ENCODE measurements around the gene SWI5. TPM values are rescaled to one million over a fixed set of nuclear protein-coding genes. Genes with fewer than 3 reads are reported as not detected.

The SWI5 gene
- total RNA-seq, 4 donors from 2014 or later, result 7.8 to 20.8 (median 20.8) TPM; not detected in 1

DNA sequence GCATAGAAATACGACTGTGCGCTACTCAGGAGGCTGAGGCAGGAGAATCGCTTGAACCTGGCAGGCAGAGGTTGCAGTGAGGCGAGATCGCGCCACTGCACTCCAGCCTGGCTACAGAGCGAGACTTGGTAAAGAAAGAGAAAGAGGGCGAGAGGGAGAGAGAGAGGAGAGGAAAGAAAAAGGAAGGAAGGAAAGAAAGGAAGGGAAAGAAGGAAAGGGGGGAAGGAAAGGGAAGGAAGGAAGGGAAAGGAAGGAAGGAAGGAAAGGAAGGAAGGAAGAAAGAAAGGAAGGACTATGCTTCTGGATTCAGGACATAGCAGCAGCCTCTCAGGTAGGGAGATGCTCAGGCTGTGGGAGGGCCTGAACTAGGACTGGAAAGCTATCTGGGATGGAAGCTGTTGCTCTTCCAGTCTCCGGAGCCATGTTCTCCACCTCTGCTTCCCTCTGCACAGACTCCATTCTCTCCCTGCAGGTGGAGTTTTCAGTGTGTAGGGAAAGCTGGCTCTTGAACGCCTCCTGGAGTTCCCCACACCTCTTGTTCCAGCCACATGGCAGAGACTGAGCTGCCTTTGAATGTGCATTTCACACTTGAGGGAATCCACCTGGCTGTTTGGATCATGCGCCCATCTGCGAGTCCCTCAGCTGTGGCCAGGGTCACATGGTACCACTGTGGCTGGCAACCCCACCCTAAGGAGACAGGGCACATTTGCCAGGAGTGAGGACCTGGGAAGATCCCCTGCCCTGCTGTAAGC is 9.1 kb downstream of the SWI5 start:
- WGBS, 2 donors (ENCODE audit: low coverage in 1 of 2), result 89 to 92% methylated on average over 10 to 12 of the region's 12 CpGs
- intact Hi-C loops (cut with DNase I; ENCODE audit: low total_unique reads) (loop anchor here (5.0 kb wide), 1 partner anchor 57 kb away; the partner anchor contains the start of gene SLC27A4), in situ Hi-C loops (cut with MboI; ENCODE audit: low pct_ligation_motif_present in 1 of 4, low pct_unique_long_range_greater_than_20kb in 1 of 4, low sequenced_read_pairs in 3 of 4) (no loop called here)
- Histone ChIP-seq H3K27me3 (no peaks in the 10 kb centered on the region), H3K4me3 (no peak overlapping the region), H3K4me1 (no peaks in the 10 kb centered on the region), H3K9me3 (no peaks in the 10 kb centered on the region), H3K36me3 (peaks cover 0 to 8% (median 0%) of the 10 kb centered on the region in 4 donors), H3K27ac (no peak overlapping the region)
- TF ChIP-seq POLR2AphosphoS5 (IDR thresholded peaks at IDR 0.05) (no peak), POLR2A (IDR thresholded peaks at IDR 0.05) (no peak), EP300 (IDR thresholded peaks at IDR 0.05; ENCODE audit: low read depth) (no peak)
- TF ChIP-seq, protein P1, sequence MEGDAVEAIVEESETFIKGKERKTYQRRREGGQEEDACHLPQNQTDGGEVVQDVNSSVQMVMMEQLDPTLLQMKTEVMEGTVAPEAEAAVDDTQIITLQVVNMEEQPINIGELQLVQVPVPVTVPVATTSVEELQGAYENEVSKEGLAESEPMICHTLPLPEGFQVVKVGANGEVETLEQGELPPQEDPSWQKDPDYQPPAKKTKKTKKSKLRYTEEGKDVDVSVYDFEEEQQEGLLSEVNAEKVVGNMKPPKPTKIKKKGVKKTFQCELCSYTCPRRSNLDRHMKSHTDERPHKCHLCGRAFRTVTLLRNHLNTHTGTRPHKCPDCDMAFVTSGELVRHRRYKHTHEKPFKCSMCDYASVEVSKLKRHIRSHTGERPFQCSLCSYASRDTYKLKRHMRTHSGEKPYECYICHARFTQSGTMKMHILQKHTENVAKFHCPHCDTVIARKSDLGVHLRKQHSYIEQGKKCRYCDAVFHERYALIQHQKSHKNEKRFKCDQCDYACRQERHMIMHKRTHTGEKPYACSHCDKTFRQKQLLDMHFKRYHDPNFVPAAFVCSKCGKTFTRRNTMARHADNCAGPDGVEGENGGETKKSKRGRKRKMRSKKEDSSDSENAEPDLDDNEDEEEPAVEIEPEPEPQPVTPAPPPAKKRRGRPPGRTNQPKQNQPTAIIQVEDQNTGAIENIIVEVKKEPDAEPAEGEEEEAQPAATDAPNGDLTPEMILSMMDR (IDR thresholded peaks at IDR 0.05), result no peak
- no peak for DNase-seq

DNA sequence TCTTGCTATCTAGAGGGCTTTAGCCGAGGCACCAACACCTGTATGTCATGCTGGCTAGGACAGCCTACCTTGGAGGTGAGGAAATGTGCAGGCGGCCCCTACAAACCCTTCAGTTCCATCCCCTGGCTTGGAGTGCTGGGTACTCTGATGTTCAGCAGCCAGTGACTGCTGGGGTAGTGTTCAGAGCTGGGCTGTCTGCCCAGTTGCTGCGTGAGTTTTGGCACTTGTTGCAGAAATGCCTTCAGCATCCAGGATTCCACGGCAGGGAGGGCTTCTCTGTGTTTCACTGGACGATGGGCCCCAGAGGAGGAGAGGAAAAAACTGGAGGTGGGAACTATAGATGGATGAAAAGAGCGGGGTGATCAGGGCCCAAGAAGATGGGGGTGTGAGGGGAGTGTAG is 10.4 kb downstream of the SWI5 start:
- H3K36me3 ChIP-seq, result peaks cover 0 to 8% (median 0%) of the 10 kb centered on the region in 4 donors
- no peak overlapping the region for H3K27ac ChIP-seq
- in situ Hi-C loops (cut with MboI; ENCODE audit: low pct_ligation_motif_present in 1 of 4, low pct_unique_long_range_greater_than_20kb in 1 of 4, low sequenced_read_pairs in 3 of 4) (no loop called here), intact Hi-C loops (cut with DNase I; ENCODE audit: low total_unique reads) (loop anchor here (5.0 kb wide), 1 partner anchor 56 kb away; the partner anchor contains the start of gene SLC27A4)
- H3K4me1 ChIP-seq, result no peaks in the 10 kb centered on the region
- H3K4me3 ChIP-seq, result no peak overlapping the region
- TF ChIP-seq POLR2AphosphoS5 (IDR thresholded peaks at IDR 0.05) (no peak), POLR2A (IDR thresholded peaks at IDR 0.05) (no peak), EP300 (IDR thresholded peaks at IDR 0.05; ENCODE audit: low read depth) (no peak)
- TF ChIP-seq, protein P1 (IDR thresholded peaks at IDR 0.05), result no peak
- H3K27me3 ChIP-seq, result no peaks in the 10 kb centered on the region
- no peak for DNase-seq
- H3K9me3 ChIP-seq, result no peaks in the 10 kb centered on the region
- 29 to 69% methylated on average over 1 to 6 of the region's 6 CpGs for WGBS, 2 donors (ENCODE audit: low coverage in 1 of 2)

DNA sequence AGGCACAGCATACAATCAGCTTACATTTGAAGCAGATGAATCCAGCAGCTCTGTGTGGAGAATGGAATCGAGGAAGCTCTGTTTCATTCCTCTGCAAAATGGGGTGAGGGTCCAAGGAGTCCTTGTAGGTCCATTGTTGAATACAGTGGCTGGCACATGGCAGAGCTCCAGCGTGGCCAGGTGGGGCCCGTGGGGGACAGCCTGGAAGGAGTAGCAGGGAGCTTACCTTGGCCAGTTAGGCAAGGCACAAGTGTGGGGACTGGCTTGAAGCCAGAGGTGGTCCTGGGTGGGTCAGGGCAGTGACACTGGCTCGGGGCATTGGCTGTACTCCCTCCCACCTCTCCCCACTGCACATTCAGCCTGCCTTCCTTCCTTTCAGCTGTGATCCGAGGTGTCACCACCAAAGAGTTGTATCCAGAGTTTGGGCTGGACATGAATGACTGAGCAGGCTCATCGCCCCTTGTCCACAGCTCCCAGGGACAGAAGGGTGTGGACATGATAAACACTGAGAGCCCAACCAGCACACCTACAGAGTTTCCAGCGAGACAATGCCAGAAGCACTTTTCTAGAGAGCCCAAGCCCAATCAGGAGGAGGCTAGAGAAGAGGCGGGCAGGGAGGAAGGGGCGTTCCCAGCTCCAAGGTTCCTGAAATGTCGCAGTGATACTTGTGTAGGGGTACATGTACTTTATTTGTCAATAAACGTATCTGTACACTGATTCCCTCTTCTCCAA is 12.4 kb downstream of the SWI5 start:
- Histone ChIP-seq H3K9me3 (no peaks in the 10 kb centered on the region), H3K27ac (no peak overlapping the region), H3K4me1 (no peaks in the 10 kb centered on the region), H3K36me3 (peaks cover 0 to 8% (median 0%) of the 10 kb centered on the region in 4 donors), H3K4me3 (no peak overlapping the region), H3K27me3 (no peaks in the 10 kb centered on the region)
- in situ Hi-C loops (cut with MboI; ENCODE audit: low pct_ligation_motif_present in 1 of 4, low pct_unique_long_range_greater_than_20kb in 1 of 4, low sequenced_read_pairs in 3 of 4), result no loop called here
- DNase-seq, result no peak
- whole genome bisulfite sequencing, 2 donors (ENCODE audit: low coverage in 1 of 2), result 81 to 89% methylated on average over 5 to 11 of the region's 11 CpGs
- TF ChIP-seq, protein P1 (IDR thresholded peaks at IDR 0.05), result no peak
- TF ChIP-seq EP300 (IDR thresholded peaks at IDR 0.05; ENCODE audit: low read depth) (no peak), POLR2AphosphoS5 (IDR thresholded peaks at IDR 0.05) (no peak), POLR2A (IDR thresholded peaks at IDR 0.05) (no peak)
- intact Hi-C loops (cut with DNase I; ENCODE audit: low total_unique reads), result loop anchor here (5.0 kb wide), 1 partner anchor 54 kb away; the partner anchor contains the start of gene SLC27A4

DNA sequence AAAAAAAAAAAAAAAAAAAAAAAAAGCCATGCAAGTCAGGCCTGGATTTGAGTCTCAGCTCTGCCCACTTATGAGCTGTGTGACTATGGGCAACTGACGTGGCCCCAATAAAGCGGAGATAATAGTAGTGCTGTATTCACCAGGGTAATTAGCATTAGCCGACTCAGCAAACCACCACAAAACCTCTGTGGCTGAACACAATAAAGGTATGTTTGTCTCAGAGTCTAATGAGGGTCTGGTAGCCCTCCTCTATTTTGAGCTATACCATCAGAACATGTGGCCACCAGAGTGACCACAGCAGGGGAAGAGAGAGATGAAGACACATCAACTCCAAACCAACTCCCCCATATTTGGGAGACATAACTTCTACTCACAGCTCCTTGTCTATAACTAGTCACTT is 15.9 kb downstream of the SWI5 start:
- H3K4me1 ChIP-seq, result peaks cover 10 to 18% (median 16%) of the 10 kb centered on the region in 4 donors
- no peaks in the 10 kb centered on the region for H3K36me3 ChIP-seq
- WGBS, 2 donors (ENCODE audit: low coverage in 1 of 2), result 85 to 100% methylated on average over 2 to 3 of the region's 3 CpGs
- H3K9me3 ChIP-seq, result no peaks in the 10 kb centered on the region
- in situ Hi-C loops (cut with MboI; ENCODE audit: low pct_ligation_motif_present in 1 of 4, low pct_unique_long_range_greater_than_20kb in 1 of 4, low sequenced_read_pairs in 3 of 4) (no loop called here), intact Hi-C loops (cut with DNase I; ENCODE audit: low total_unique reads) (no loop called here)
- no peak for TF ChIP-seq EP300 (IDR thresholded peaks at IDR 0.05; ENCODE audit: low read depth)
- TF ChIP-seq POLR2A (IDR thresholded peaks at IDR 0.05), result no peak
- TF ChIP-seq, protein P1 (IDR thresholded peaks at IDR 0.05), result no peak
- TF ChIP-seq POLR2AphosphoS5 (IDR thresholded peaks at IDR 0.05), result no peak
- no peak overlapping the region for H3K4me3 ChIP-seq
- no peak overlapping the region for H3K27ac ChIP-seq
- DNase-seq, result no peak
- H3K27me3 ChIP-seq, result no peaks in the 10 kb centered on the region

All from transverse colon (tissue), 4 donors.